Smooth muscle cell (in vitro differentiated cells): ENCODE results near the gene SLC39A1. TPM values are rescaled to one million over a fixed set of nuclear protein-coding genes. Genes with fewer than 3 reads are reported as not detected.
"Not testable (repeated sequence)": the region's sequence is repeated elsewhere in the genome, so short reads cannot be mapped to it uniquely, and the experiment has no call there.

Experiments
- DNase-seq: peaks from one replicate; lab custom pipeline; 2025; ENCODE audit not compliant: unreplicated experiment; lab: John Stamatoyannopoulos, UW
- H2AFZ ChIP-seq: fragments of 200-600 bp; sonication (generic); 2 replicates; pipeline ENCODE4 v1.6.0; 2016; ENCODE audit warnings: antibody characterized with exemption, low read depth, mild to moderate bottlenecking
- H3F3A ChIP-seq: fragments of 200-600 bp; sonication (generic); 2 replicates; pipeline ENCODE4 v1.6.0; 2017; ENCODE audit warnings: antibody characterized with exemption, low read depth
- H3K27ac ChIP-seq: fragments of 200-600 bp; sonication (generic); 2 replicates; pipeline ENCODE4 v1.5.1; 2016; ENCODE audit warnings: low read depth, mild to moderate bottlenecking
- H3K27me3 ChIP-seq: fragments of 200-600 bp; sonication (generic); 2 replicates; pipeline ENCODE4 v1.6.1; 2016; ENCODE audit warnings: low read depth, mild to moderate bottlenecking
- H3K36me3 ChIP-seq: fragments of 200-600 bp; sonication (generic); 2 replicates; pipeline ENCODE4 v1.5.1; 2016; ENCODE audit warnings: low read depth
- H3K4me1 ChIP-seq: fragments of 200-600 bp; sonication (generic); 2 replicates; pipeline ENCODE4 v1.5.1; 2016; ENCODE audit warnings: low read depth
- H3K4me2 ChIP-seq: fragments of 200-600 bp; sonication (generic); 2 replicates; pipeline ENCODE4 v1.6.0; 2016; ENCODE audit warnings: mild to moderate bottlenecking
- H3K4me3 ChIP-seq: fragments of 200-600 bp; sonication (generic); 2 replicates; pipeline ENCODE4 v1.5.1; 2016; ENCODE audit warnings: mild to moderate bottlenecking
- H3K79me2 ChIP-seq: fragments of 200-600 bp; sonication (generic); 2 replicates; pipeline ENCODE4 v1.6.0; 2016; ENCODE audit warnings: low read depth, mild to moderate bottlenecking
- H3K9ac ChIP-seq: fragments of 200-600 bp; sonication (generic); 2 replicates; pipeline ENCODE4 v1.6.0; 2016; ENCODE audit warnings: low read depth
- H3K9me3 ChIP-seq: fragments of 200-600 bp; sonication (generic); replicated peaks from 2 replicates; pipeline ENCODE4 v1.5.1; 2016; ENCODE audit warnings: low read depth
- H4K20me1 ChIP-seq: fragments of 200-600 bp; sonication (generic); 2 replicates; pipeline ENCODE4 v1.6.0; 2016; ENCODE audit warnings: low read depth
- WGBS: methylation state at CpG from one replicate; pipeline ENCODE4 v1.1.7; 2016; ENCODE audit warnings: low lambda C conversion rate; 5-methylcytosine and 5-hydroxymethylcytosine counted together
- polyA plus RNA-seq: library from polyadenylated mRNA; unstranded; fragments of >200 nt; fragmentation: Nextera tagmentation; extraction: Ambion mirVana; gene quantifications from 2 replicates; pipeline ENCODE4 v1.2.1, GENCODE V29; 2016
- total RNA-seq: library from RNA; depleted of rRNA; stranded (reverse); fragments of >200 nt; gene quantifications from 2 replicates; pipeline ENCODE4 v1.2.3, GENCODE V29; 2014
- TF ChIP-seq, protein P1 (sequence below): fragments of 200-600 bp; sonication (generic); IDR thresholded peaks from 2 replicates; pipeline ENCODE4 v1.5.1; 2017; ENCODE audit warnings: borderline replicate concordance, mild to moderate bottlenecking, antibody characterized with exemption; ENCODE audit not compliant: insufficient read depth, poor library complexity, severe bottlenecking

SLC39A1 gene
- total and polyA plus RNA-seq, 2 experiments from 2014 or later = 104 to 143 TPM

DNA sequence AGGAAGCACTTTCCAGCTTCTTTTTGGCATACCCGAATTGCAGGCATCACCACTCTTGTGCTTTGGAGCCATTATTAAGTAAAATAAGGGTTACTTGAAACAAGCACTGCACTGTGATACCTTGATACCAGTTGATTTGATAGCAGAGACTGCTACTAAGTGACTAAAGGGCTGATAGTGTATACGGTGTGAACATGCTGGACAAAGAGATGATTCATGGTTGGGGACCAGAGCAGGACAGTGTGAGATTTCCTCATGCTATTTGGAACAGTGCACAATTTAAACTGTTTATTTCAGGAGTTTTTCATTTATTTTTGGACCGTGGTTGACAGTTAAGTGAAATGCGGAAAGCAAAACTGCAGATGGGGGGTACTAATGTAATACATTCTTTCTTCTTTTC lies 37.1 kb upstream of the SLC39A1 start:
- H3K27ac ChIP-seq = no peak overlapping the region
- H3K9me3 ChIP-seq = no peaks in the 10 kb centered on the region
- H3K4me1 ChIP-seq = no peaks in the 10 kb centered on the region
- TF ChIP-seq, protein P1, sequence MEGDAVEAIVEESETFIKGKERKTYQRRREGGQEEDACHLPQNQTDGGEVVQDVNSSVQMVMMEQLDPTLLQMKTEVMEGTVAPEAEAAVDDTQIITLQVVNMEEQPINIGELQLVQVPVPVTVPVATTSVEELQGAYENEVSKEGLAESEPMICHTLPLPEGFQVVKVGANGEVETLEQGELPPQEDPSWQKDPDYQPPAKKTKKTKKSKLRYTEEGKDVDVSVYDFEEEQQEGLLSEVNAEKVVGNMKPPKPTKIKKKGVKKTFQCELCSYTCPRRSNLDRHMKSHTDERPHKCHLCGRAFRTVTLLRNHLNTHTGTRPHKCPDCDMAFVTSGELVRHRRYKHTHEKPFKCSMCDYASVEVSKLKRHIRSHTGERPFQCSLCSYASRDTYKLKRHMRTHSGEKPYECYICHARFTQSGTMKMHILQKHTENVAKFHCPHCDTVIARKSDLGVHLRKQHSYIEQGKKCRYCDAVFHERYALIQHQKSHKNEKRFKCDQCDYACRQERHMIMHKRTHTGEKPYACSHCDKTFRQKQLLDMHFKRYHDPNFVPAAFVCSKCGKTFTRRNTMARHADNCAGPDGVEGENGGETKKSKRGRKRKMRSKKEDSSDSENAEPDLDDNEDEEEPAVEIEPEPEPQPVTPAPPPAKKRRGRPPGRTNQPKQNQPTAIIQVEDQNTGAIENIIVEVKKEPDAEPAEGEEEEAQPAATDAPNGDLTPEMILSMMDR = no peak
- no peaks in the 10 kb centered on the region for H3K79me2 ChIP-seq
- H2AFZ ChIP-seq = no peak overlapping the region
- WGBS = 76% methylated on average over 4 of the region's 4 CpGs
- DNase-seq = no peak
- no peak overlapping the region for H3K4me2 ChIP-seq
- H3K27me3 ChIP-seq = no peaks in the 10 kb centered on the region
- peaks cover 3% of the 10 kb centered on the region for H3K36me3 ChIP-seq
- H3K9ac ChIP-seq = no peak overlapping the region
- peaks cover 3% of the 10 kb centered on the region for H3F3A ChIP-seq
- no peaks in the 10 kb centered on the region for H4K20me1 ChIP-seq
- H3K4me3 ChIP-seq = no peak overlapping the region

DNA sequence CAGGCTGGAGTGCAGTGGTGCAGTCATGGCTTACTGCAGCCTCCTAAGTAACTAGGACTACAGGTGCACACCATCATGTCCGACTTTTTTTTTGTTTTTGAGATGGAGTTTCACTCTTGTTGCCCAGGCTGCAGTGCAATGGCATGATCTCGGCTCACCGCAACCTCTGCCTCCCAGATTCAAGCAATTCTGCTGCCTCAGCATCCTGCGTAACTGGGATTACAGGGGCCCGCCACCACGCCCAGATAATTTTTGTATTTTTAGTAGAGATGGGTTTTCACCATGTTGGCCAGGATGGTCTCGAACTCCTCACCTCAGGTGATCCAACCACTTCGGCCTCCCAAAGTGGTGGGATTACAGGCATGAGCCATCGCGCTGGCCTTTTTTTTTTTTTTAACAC lies 33.5 kb upstream of the SLC39A1 start:
- Histone ChIP-seq H4K20me1 (peaks cover 25% of the 10 kb centered on the region), H3F3A (peaks cover 17% of the 10 kb centered on the region)
- H3K9me3 ChIP-seq, H3K36me3 ChIP-seq, DNase-seq, H3K4me1 ChIP-seq, H3K27me3 ChIP-seq, H3K4me2 ChIP-seq, H3K9ac ChIP-seq, H3K79me2 ChIP-seq, H3K4me3 ChIP-seq, H2AFZ ChIP-seq, H3K27ac ChIP-seq: not testable (repeated sequence)
- WGBS = 95% methylated on average over 10 of the region's 10 CpGs

DNA sequence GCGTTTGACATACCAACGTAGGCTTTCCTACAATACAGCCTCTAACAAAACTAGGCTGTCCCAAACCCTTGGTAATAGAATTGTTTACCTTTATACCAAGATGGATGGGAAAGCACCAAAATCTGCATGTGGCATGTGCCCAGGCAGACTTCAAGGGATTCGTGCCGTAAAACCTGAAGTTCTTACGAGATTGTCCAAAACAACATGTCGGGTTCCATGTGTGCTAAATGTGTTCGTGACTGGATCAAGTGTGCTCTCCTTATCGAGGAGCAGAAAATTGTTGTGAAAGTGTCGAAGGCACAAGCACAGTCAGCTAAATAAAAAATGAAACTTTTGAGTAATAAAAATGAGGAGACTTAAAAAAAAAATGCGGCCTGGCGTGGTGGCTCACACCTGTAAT lies 32.3 kb upstream of the SLC39A1 start:
- 95% methylated on average over 11 of the region's 11 CpGs for WGBS
- Histone ChIP-seq H3K79me2 (peaks cover 15% of the 10 kb centered on the region), H3K27me3 (no peaks in the 10 kb centered on the region), H3K27ac (no peak overlapping the region), H2AFZ (no peak overlapping the region), H3K4me3 (no peak overlapping the region), H3K9me3 (no peaks in the 10 kb centered on the region), H3K36me3 (peaks cover 9% of the 10 kb centered on the region), H3K4me1 (peaks cover 12% of the 10 kb centered on the region), H4K20me1 (peaks cover 35% of the 10 kb centered on the region), H3K4me2 (no peak overlapping the region), H3K9ac (no peak overlapping the region), H3F3A (peaks cover 18% of the 10 kb centered on the region)
- TF ChIP-seq, protein P1 = no peak
- DNase-seq = no peak

DNA sequence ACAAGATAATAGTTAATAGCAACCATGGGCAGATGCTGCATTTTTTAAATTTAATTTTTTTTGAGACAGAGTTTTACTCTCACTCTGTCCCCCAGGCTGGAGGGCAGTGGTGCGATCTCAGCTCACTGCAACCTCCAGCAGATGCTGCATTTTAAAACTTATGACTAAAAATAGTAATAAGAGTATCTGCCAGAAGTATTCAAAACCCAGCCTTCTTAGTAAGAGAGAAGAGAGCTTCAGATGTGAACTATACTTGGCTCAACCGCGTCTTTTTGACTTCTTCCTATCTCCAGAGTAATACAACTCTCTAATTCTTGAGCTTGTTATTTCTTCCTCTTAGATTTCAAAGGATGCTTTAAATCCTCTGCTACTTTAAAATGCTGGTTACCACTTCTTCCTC lies 31.9 kb upstream of the SLC39A1 start:
- DNase-seq = no peak
- TF ChIP-seq, protein P1 = no peak
- Histone ChIP-seq H3F3A (peaks cover 18% of the 10 kb centered on the region), H3K79me2 (peaks cover 16% of the 10 kb centered on the region), H3K4me2 (no peak overlapping the region), H4K20me1 (peaks cover 35% of the 10 kb centered on the region), H2AFZ (no peak overlapping the region), H3K9ac (no peak overlapping the region), H3K27me3 (no peaks in the 10 kb centered on the region), H3K9me3 (no peaks in the 10 kb centered on the region), H3K4me1 (peaks cover 12% of the 10 kb centered on the region), H3K36me3 (peaks cover 9% of the 10 kb centered on the region), H3K4me3 (no peak overlapping the region), H3K27ac (no peak overlapping the region)
- 96% methylated on average over 3 of the region's 3 CpGs for WGBS
